H9 (cell line): Measurements from ENCODE around the gene AXIN1. TPM values are rescaled to one million over a fixed set of nuclear protein-coding genes. Genes with fewer than 3 reads are reported as not detected.

Experiments used
- DNase-seq: peaks from one replicate; pipeline ENCODE4 v3.0.0-alpha.2; 2017
- H2AFZ ChIP-seq: one replicate; pipeline ENCODE4 v1.6.1; 2013; ENCODE audit warnings: mild to moderate bottlenecking, low read length, control low read depth, moderate library complexity
- H2AK5ac ChIP-seq: 2 replicates; pipeline ENCODE4 v1.6.1; 2013; ENCODE audit warnings: low read length, control low read depth, mixed read lengths; ENCODE audit not compliant: insufficient read length
- H2BK120ac ChIP-seq: one replicate; pipeline ENCODE4 v1.6.1; 2013; ENCODE audit warnings: low read depth, mild to moderate bottlenecking, low read length, control low read depth, inconsistent platforms; ENCODE audit not compliant: poor library complexity, severe bottlenecking
- H2BK12ac ChIP-seq: 2 replicates; pipeline ENCODE4 v1.6.1; 2013; ENCODE audit warnings: low read length, control low read depth, mixed read lengths, low read depth; ENCODE audit not compliant: insufficient read length
- H2BK15ac ChIP-seq: 2 replicates; pipeline ENCODE4 v1.6.1; 2013; ENCODE audit warnings: low read depth, low read length, control low read depth
- H2BK20ac ChIP-seq: one replicate; pipeline ENCODE4 v1.6.1; 2013; ENCODE audit warnings: low read depth, mild to moderate bottlenecking, low read length, control low read depth, inconsistent platforms; ENCODE audit not compliant: poor library complexity, severe bottlenecking
- H2BK5ac ChIP-seq: 2 replicates; pipeline ENCODE4 v1.6.1; 2013; ENCODE audit warnings: low read length, control low read depth, mixed read lengths; ENCODE audit not compliant: insufficient read length
- H3K14ac ChIP-seq: 2 replicates; pipeline ENCODE4 v1.6.1; 2013; ENCODE audit warnings: low read length, control low read depth; ENCODE audit not compliant: insufficient read depth
- H3K18ac ChIP-seq: 2 replicates; pipeline ENCODE4 v1.6.1; 2013; ENCODE audit warnings: low read depth, mild to moderate bottlenecking, mixed read lengths, low read length, control low read depth; ENCODE audit not compliant: insufficient read length
- H3K23ac ChIP-seq: 2 replicates; pipeline ENCODE4 v1.6.1; 2013; ENCODE audit warnings: low read length, control low read depth, mixed read lengths, low read depth; ENCODE audit not compliant: insufficient read length
- H3K23me2 ChIP-seq: 2 replicates; pipeline ENCODE4 v1.6.1; 2013; ENCODE audit warnings: low read depth, mild to moderate bottlenecking, mixed read lengths, low read length, control low read depth; ENCODE audit not compliant: insufficient read length, poor library complexity, severe bottlenecking
- H3K27ac ChIP-seq: 2 replicates; pipeline ENCODE4 v1.5.1; 2013; ENCODE audit warnings: low read length, control low read depth, mixed read lengths, low read depth; ENCODE audit not compliant: insufficient read length
- H3K27me3 ChIP-seq: 2 replicates; pipeline ENCODE4 v1.6.1; 2013; ENCODE audit warnings: low read length, control low read depth, inconsistent platforms; ENCODE audit not compliant: insufficient read depth
- H3K4ac ChIP-seq: 2 replicates; pipeline ENCODE4 v1.6.1; 2013; ENCODE audit warnings: low read depth, mild to moderate bottlenecking, control low read depth, inconsistent platforms, low read length, moderate library complexity
- H3K4me1 ChIP-seq: 2 replicates; pipeline ENCODE4 v1.6.1; 2013; ENCODE audit warnings: low read length, control low read depth, inconsistent platforms; ENCODE audit not compliant: insufficient read depth
- H3K4me2 ChIP-seq: 2 replicates; pipeline ENCODE4 v1.6.1; 2013; ENCODE audit warnings: low read length, control low read depth, mixed read lengths; ENCODE audit not compliant: insufficient read length, insufficient read depth
- H3K56ac ChIP-seq: 2 replicates; pipeline ENCODE4 v1.6.1; 2013; ENCODE audit warnings: low read depth, mild to moderate bottlenecking, mixed read lengths, low read length, control low read depth; ENCODE audit not compliant: insufficient read length
- H3K79me1 ChIP-seq: 2 replicates; pipeline ENCODE4 v1.6.1; 2013; ENCODE audit warnings: low read depth, mild to moderate bottlenecking, moderate library complexity, low read length, control low read depth, inconsistent platforms; ENCODE audit not compliant: insufficient read depth, poor library complexity, severe bottlenecking
- H3K79me2 ChIP-seq: 2 replicates; pipeline ENCODE4 v1.6.1; 2013; ENCODE audit warnings: low read length, control low read depth, inconsistent platforms; ENCODE audit not compliant: insufficient read depth
- H3K9ac ChIP-seq: 2 replicates; pipeline ENCODE4 v1.6.1; 2013; ENCODE audit warnings: low read length, control low read depth, mixed read lengths; ENCODE audit not compliant: insufficient read length; ENCODE audit errors: extremely low read depth
- H3K9me3 ChIP-seq: one replicate; pipeline ENCODE4 v1.6.1; 2013; ENCODE audit warnings: low read depth, low read length, inconsistent platforms; ENCODE audit not compliant: control insufficient read depth
- H3T11ph ChIP-seq: one replicate; pipeline ENCODE4 v1.6.1; 2013; ENCODE audit warnings: mild to moderate bottlenecking, low read length, control low read depth, inconsistent platforms
- H4K20me1 ChIP-seq: one replicate; pipeline ENCODE4 v1.6.1; 2013; ENCODE audit not compliant: control insufficient read depth, insufficient read length, insufficient read depth
- H4K5ac ChIP-seq: 2 replicates; pipeline ENCODE4 v1.6.1; 2013; ENCODE audit warnings: low read depth, mild to moderate bottlenecking, mixed read lengths, low read length, control low read depth; ENCODE audit not compliant: insufficient read length
- H4K8ac ChIP-seq: replicated peaks from 2 replicates; pipeline ENCODE4 v1.6.1; 2013; ENCODE audit warnings: low read length, control low read depth, mixed read lengths, low read depth; ENCODE audit not compliant: insufficient read length
- H4K91ac ChIP-seq: 2 replicates; pipeline ENCODE4 v1.6.1; 2013; ENCODE audit warnings: low read depth, mild to moderate bottlenecking, moderate library complexity, mixed read lengths, low read length, control low read depth; ENCODE audit not compliant: insufficient read length
- H3K27ac Mint-ChIP-seq, 3 experiments: 2 replicates in 2 of 3; 3 replicates in 1 of 3; pipeline ENCODE4 v1.8.0; 2020 to 2021; ENCODE audit warnings: mixed read lengths in 3 of 3, mild to moderate bottlenecking in 1 of 3, moderate library complexity in 1 of 3
- H3K27me3 Mint-ChIP-seq: 2 replicates; pipeline ENCODE4 v1.8.0; 2021; ENCODE audit warnings: low read depth, mild to moderate bottlenecking, moderate library complexity, mixed read lengths
- H3K36me3 Mint-ChIP-seq, 3 experiments: 2 replicates in 2 of 3; 3 replicates in 1 of 3; pipeline ENCODE4 v1.8.0; 2020 to 2021; ENCODE audit warnings: low read depth in 3 of 3, mixed read lengths in 3 of 3; ENCODE audit not compliant: insufficient read depth in 1 of 3
- H3K4me1 Mint-ChIP-seq, 2 experiments: 2 replicates each; pipeline ENCODE4 v1.8.0; 2020; ENCODE audit warnings: mixed read lengths in 2 of 2
- H3K4me3 Mint-ChIP-seq, 2 experiments: 2 replicates in 1 of 2; 3 replicates in 1 of 2; pipeline ENCODE4 v1.8.0; 2020 to 2021; ENCODE audit warnings: mild to moderate bottlenecking in 2 of 2, mixed read lengths in 2 of 2, moderate library complexity in 1 of 2
- H3K9me3 Mint-ChIP-seq, 2 experiments: 2 replicates in 1 of 2; 3 replicates in 1 of 2; pipeline ENCODE4 v1.8.0; 2020; ENCODE audit warnings: mild to moderate bottlenecking in 2 of 2, mixed read lengths in 2 of 2, moderate library complexity in 1 of 2
- CTCF ChIP-seq: fragments of 200-600 bp; sonication (generic); conservative IDR thresholded peaks from 3 replicates; pipeline ENCODE4 v1.8.0; 2021; ENCODE audit warnings: antibody characterized with exemption, mild to moderate bottlenecking
- WGBS: extraction: QIAGEN DNeasy Blood & Tissue Kit; methylation state at CpG from one replicate; pipeline ENCODE4 v1.1.7; 2013; ENCODE audit warnings: missing lambda C conversion rate, low lambda C conversion rate, mixed read lengths; ENCODE audit not compliant: insufficient read length; ENCODE audit errors: extremely low coverage; 5-methylcytosine and 5-hydroxymethylcytosine counted together
- total RNA-seq: library from RNA; stranded (reverse); gene quantifications from 2 replicates; pipeline ENCODE4 v1.2.1, GENCODE V29; 2021

The AXIN1 gene
- total RNA-seq, 1 experiment from 2014 or later: 50.9 TPM

DNA sequence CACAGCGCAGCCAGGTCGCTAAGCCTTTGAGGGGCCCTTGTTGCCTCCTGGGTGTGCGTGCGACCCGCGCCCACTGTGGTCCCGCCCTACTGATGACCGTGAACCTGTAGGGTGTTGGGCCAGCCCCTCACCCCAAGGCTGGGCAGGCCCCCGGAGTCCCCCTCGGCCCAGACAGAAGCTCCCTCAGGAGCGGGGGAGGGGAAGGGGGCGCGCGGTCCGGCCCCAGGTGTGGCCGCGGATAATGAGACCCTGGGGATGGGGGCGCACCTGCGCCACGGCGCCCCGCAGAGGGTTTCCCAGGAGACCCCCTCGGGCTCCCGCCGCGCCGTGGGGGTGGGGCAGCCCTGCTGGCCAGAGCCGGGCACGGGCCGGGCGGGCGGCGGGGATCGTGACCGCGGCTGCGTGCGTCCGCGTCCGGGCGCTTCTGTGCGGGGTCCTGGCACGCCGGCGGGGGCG, 72.5 kb downstream of the AXIN1 start:
- no peaks in the 10 kb centered on the region for H3K36me3 Mint-ChIP-seq
- H4K8ac ChIP-seq: no peak overlapping the region
- no peak overlapping the region for H3K56ac ChIP-seq
- H2AK5ac ChIP-seq: no peak overlapping the region
- peak overlapping the region; percentile 51 to 72 for H3K4me3 Mint-ChIP-seq
- no peak overlapping the region for H3K9ac ChIP-seq
- no peak overlapping the region for H3K27ac Mint-ChIP-seq
- no peaks in the 10 kb centered on the region for H3K9me3 Mint-ChIP-seq
- peaks cover 0 to 1% of the 10 kb centered on the region in 2 experiments; a peak in 1 of 4 replicates for H3K4me1 Mint-ChIP-seq
- H3K4ac ChIP-seq: no peak overlapping the region
- H2BK5ac ChIP-seq: no peak overlapping the region
- no peak overlapping the region for H4K5ac ChIP-seq
- H3K27ac ChIP-seq: no peak overlapping the region
- no CpG with 5 or more reads among the region's 47 CpGs for WGBS
- no peaks in the 10 kb centered on the region for H3K79me1 ChIP-seq
- H3T11ph ChIP-seq: no peak overlapping the region
- peaks cover 7% of the 10 kb centered on the region for H3K23me2 ChIP-seq
- no peak overlapping the region for H2BK120ac ChIP-seq
- H4K91ac ChIP-seq: no peak overlapping the region
- peaks cover 3% of the 10 kb centered on the region; the same call in 1 of the 2 replicates for H3K27me3 ChIP-seq
- no peak overlapping the region for H3K18ac ChIP-seq
- no peak overlapping the region for H2AFZ ChIP-seq
- TF ChIP-seq CTCF: no peak
- no peaks in the 10 kb centered on the region for H3K9me3 ChIP-seq
- H2BK15ac ChIP-seq: no peak overlapping the region
- DNase-seq: no peak
- H3K4me2 ChIP-seq: no peak overlapping the region
- H3K23ac ChIP-seq: no peak overlapping the region
- no peaks in the 10 kb centered on the region for H3K4me1 ChIP-seq
- no peaks in the 10 kb centered on the region for H4K20me1 ChIP-seq
- no peak overlapping the region for H2BK20ac ChIP-seq
- H3K27me3 Mint-ChIP-seq: peaks cover 55% of the 10 kb centered on the region
- no peak overlapping the region; the same call in 1 of the 2 replicates for H3K14ac ChIP-seq
- H2BK12ac ChIP-seq: no peak overlapping the region
- H3K79me2 ChIP-seq: no peaks in the 10 kb centered on the region
